Smooth muscle cell (in vitro differentiated cells): ENCODE data around the gene GJB2. TPM values are rescaled to one million over a fixed set of nuclear protein-coding genes. Genes with fewer than 3 reads are reported as not detected.

Experiments
- DNase-seq: peaks from one replicate; lab custom pipeline; 2025; ENCODE audit not compliant: unreplicated experiment; lab: John Stamatoyannopoulos, UW
- H2AFZ ChIP-seq: fragments of 200-600 bp; sonication (generic); 2 replicates; pipeline ENCODE4 v1.6.0; 2016; ENCODE audit warnings: antibody characterized with exemption, low read depth, mild to moderate bottlenecking
- H3F3A ChIP-seq: fragments of 200-600 bp; sonication (generic); 2 replicates; pipeline ENCODE4 v1.6.0; 2017; ENCODE audit warnings: antibody characterized with exemption, low read depth
- H3K27ac ChIP-seq: fragments of 200-600 bp; sonication (generic); 2 replicates; pipeline ENCODE4 v1.5.1; 2016; ENCODE audit warnings: low read depth, mild to moderate bottlenecking
- H3K27me3 ChIP-seq: fragments of 200-600 bp; sonication (generic); 2 replicates; pipeline ENCODE4 v1.6.1; 2016; ENCODE audit warnings: low read depth, mild to moderate bottlenecking
- H3K36me3 ChIP-seq: fragments of 200-600 bp; sonication (generic); 2 replicates; pipeline ENCODE4 v1.5.1; 2016; ENCODE audit warnings: low read depth
- H3K4me1 ChIP-seq: fragments of 200-600 bp; sonication (generic); 2 replicates; pipeline ENCODE4 v1.5.1; 2016; ENCODE audit warnings: low read depth
- H3K4me2 ChIP-seq: fragments of 200-600 bp; sonication (generic); 2 replicates; pipeline ENCODE4 v1.6.0; 2016; ENCODE audit warnings: mild to moderate bottlenecking
- H3K4me3 ChIP-seq: fragments of 200-600 bp; sonication (generic); 2 replicates; pipeline ENCODE4 v1.5.1; 2016; ENCODE audit warnings: mild to moderate bottlenecking
- H3K79me2 ChIP-seq: fragments of 200-600 bp; sonication (generic); 2 replicates; pipeline ENCODE4 v1.6.0; 2016; ENCODE audit warnings: low read depth, mild to moderate bottlenecking
- H3K9ac ChIP-seq: fragments of 200-600 bp; sonication (generic); 2 replicates; pipeline ENCODE4 v1.6.0; 2016; ENCODE audit warnings: low read depth
- H3K9me3 ChIP-seq: fragments of 200-600 bp; sonication (generic); replicated peaks from 2 replicates; pipeline ENCODE4 v1.5.1; 2016; ENCODE audit warnings: low read depth
- H4K20me1 ChIP-seq: fragments of 200-600 bp; sonication (generic); 2 replicates; pipeline ENCODE4 v1.6.0; 2016; ENCODE audit warnings: low read depth
- WGBS: methylation state at CpG from one replicate; pipeline ENCODE4 v1.1.7; 2016; ENCODE audit warnings: low lambda C conversion rate; 5-methylcytosine and 5-hydroxymethylcytosine counted together
- polyA plus RNA-seq: library from polyadenylated mRNA; unstranded; fragments of >200 nt; fragmentation: Nextera tagmentation; extraction: Ambion mirVana; gene quantifications from 2 replicates; pipeline ENCODE4 v1.2.1, GENCODE V29; 2016
- total RNA-seq: library from RNA; depleted of rRNA; stranded (reverse); fragments of >200 nt; gene quantifications from 2 replicates; pipeline ENCODE4 v1.2.3, GENCODE V29; 2014
- TF ChIP-seq, protein P1 (sequence below): fragments of 200-600 bp; sonication (generic); IDR thresholded peaks from 2 replicates; pipeline ENCODE4 v1.5.1; 2017; ENCODE audit warnings: borderline replicate concordance, mild to moderate bottlenecking, antibody characterized with exemption; ENCODE audit not compliant: insufficient read depth, poor library complexity, severe bottlenecking

The GJB2 gene
- total and polyA plus RNA-seq, 2 experiments from 2014 or later = 42.9 to 115 TPM

DNA sequence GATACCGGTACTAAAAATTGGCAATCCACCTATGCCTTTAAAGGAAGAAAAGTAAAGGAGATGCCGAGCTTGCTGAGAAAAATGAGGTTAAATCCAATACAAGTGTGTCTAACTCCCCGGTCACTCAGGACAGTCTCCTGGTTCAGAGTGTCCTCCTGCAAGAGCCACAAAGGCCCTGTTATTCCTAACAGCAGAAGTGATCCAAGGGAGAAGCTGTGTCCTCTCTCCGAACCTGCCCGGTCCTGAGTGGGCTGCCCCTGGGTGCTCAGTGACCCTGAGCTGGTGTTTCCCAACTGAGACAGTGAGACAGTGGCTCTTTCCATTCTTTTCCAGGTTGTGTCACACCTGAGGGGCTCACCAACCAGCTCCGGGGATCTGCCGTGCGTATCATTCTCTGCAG lies 34.5 kb upstream of the GJB2 start:
- Histone ChIP-seq H4K20me1 (no peaks in the 10 kb centered on the region), H3K79me2 (no peaks in the 10 kb centered on the region), H3K27me3 (peaks cover 57% of the 10 kb centered on the region), H2AFZ (no peak overlapping the region), H3K4me1 (peaks cover 6% of the 10 kb centered on the region), H3K4me2 (no peak overlapping the region), H3K27ac (no peak overlapping the region), H3F3A (no peaks in the 10 kb centered on the region), H3K9ac (no peak overlapping the region), H3K9me3 (no peaks in the 10 kb centered on the region), H3K36me3 (no peaks in the 10 kb centered on the region), H3K4me3 (no peak overlapping the region)
- DNase-seq = no peak
- TF ChIP-seq, protein P1, sequence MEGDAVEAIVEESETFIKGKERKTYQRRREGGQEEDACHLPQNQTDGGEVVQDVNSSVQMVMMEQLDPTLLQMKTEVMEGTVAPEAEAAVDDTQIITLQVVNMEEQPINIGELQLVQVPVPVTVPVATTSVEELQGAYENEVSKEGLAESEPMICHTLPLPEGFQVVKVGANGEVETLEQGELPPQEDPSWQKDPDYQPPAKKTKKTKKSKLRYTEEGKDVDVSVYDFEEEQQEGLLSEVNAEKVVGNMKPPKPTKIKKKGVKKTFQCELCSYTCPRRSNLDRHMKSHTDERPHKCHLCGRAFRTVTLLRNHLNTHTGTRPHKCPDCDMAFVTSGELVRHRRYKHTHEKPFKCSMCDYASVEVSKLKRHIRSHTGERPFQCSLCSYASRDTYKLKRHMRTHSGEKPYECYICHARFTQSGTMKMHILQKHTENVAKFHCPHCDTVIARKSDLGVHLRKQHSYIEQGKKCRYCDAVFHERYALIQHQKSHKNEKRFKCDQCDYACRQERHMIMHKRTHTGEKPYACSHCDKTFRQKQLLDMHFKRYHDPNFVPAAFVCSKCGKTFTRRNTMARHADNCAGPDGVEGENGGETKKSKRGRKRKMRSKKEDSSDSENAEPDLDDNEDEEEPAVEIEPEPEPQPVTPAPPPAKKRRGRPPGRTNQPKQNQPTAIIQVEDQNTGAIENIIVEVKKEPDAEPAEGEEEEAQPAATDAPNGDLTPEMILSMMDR = no peak
- WGBS = 91% methylated on average over 8 of the region's 8 CpGs

DNA sequence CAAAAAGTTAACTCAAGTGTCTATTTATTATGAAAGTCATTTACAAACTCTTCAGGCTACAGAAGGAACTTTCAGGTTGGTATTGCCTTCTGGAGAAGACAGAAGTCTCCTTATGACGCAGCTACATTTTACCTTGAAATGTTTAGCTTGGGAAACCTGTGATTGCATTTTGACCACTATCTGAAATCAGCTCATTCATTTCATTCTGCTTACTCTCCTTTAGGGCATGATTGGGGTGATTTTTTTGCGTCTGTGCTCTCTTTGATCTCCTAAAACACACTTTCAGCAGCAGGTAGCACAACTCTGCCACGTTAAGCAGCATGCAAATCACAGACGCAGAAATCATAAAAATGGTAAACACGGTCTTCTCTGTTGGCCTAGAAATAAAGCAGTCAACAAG lies 29.8 kb upstream of the GJB2 start:
- H3K36me3 ChIP-seq = no peaks in the 10 kb centered on the region
- TF ChIP-seq, protein P1 = no peak
- H4K20me1 ChIP-seq = no peaks in the 10 kb centered on the region
- H3K27me3 ChIP-seq = peaks cover 27% of the 10 kb centered on the region
- no peak overlapping the region for H3K9ac ChIP-seq
- H3K4me1 ChIP-seq = no peaks in the 10 kb centered on the region
- no peak for DNase-seq
- no peak overlapping the region for H3K27ac ChIP-seq
- 83% methylated on average over 5 of the region's 5 CpGs for WGBS
- H2AFZ ChIP-seq = no peak overlapping the region
- no peak overlapping the region for H3K4me3 ChIP-seq
- no peak overlapping the region for H3K4me2 ChIP-seq
- no peaks in the 10 kb centered on the region for H3F3A ChIP-seq
- H3K79me2 ChIP-seq = no peaks in the 10 kb centered on the region
- no peaks in the 10 kb centered on the region for H3K9me3 ChIP-seq

DNA sequence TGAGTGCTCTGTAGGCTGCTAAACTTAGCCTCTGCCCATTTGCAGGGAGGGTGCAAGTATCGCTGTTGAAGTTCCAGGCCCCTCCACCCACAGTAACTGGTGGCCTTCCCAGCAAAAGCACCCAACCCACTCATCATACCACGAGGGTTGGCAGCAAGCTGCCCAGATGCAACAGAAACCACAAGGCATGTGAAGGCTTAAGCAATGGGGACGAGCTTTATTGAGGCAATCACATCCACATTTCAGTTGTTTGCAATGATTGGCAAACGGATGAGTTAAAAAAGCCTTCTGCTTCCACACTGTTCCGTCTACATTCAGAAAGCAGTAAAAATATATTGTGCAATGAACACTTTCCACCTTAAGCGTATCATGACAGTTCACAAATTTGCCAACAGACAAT lies 29.0 kb upstream of the GJB2 start:
- Histone ChIP-seq H2AFZ (no peak overlapping the region), H4K20me1 (no peaks in the 10 kb centered on the region), H3K27ac (no peak overlapping the region), H3K4me3 (no peak overlapping the region), H3F3A (no peaks in the 10 kb centered on the region), H3K9me3 (no peaks in the 10 kb centered on the region), H3K9ac (no peak overlapping the region), H3K4me2 (no peak overlapping the region), H3K27me3 (peaks cover 33% of the 10 kb centered on the region), H3K36me3 (no peaks in the 10 kb centered on the region), H3K79me2 (no peaks in the 10 kb centered on the region), H3K4me1 (no peaks in the 10 kb centered on the region)
- TF ChIP-seq, protein P1 = no peak
- 54% methylated on average over 6 of the region's 6 CpGs for WGBS
- no peak for DNase-seq

DNA sequence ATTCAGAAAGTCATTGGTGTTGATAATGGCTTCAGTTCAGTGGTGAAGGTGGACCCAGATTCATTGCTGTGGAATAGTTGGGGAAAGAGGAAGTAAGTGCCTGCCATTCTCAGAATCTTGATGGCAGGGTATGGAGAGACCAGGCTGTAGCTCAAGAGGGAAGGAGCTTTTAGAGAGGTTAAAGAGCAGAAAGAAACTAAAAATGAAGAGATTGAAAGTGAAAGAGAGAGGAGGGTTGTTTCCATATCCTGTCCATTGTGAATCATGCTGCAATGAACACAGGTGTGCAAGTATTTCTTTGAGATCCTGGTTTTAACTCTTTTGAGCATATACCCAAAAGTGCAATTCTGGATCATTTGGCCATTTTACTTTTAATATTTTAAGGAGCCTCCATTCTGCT lies 26.8 kb upstream of the GJB2 start:
- no peak overlapping the region for H2AFZ ChIP-seq
- TF ChIP-seq, protein P1 = no peak
- H3K27me3 ChIP-seq = peaks cover 28% of the 10 kb centered on the region
- no peaks in the 10 kb centered on the region for H3K36me3 ChIP-seq
- no peak overlapping the region for H3K9ac ChIP-seq
- no peak overlapping the region for H3K4me2 ChIP-seq
- H3F3A ChIP-seq = no peaks in the 10 kb centered on the region
- H3K4me3 ChIP-seq = no peak overlapping the region
- H4K20me1 ChIP-seq = no peaks in the 10 kb centered on the region
- H3K9me3 ChIP-seq = no peaks in the 10 kb centered on the region
- H3K79me2 ChIP-seq = no peaks in the 10 kb centered on the region
- H3K27ac ChIP-seq = no peak overlapping the region
- no peak for DNase-seq
- no peaks in the 10 kb centered on the region for H3K4me1 ChIP-seq
